HEK293 (cell line): Measurements from ENCODE around the gene IRF6.

ENCODE experiments used
- CTCF ChIA-PET: fragments of 350-600 bp; formaldehyde crosslinking; extraction: SDS; loops from one replicate; lab custom pipeline; 2021; ENCODE audit warnings: antibody characterized with exemption; lab: Yijun Ruan, JAX
- POLR2A ChIA-PET: fragments of 300-600 bp; formaldehyde crosslinking; extraction: SDS; loops from one replicate; lab custom pipeline; 2020; ENCODE audit warnings: antibody characterized with exemption, inconsistent platforms; lab: Yijun Ruan, JAX
- H3K27ac ChIP-seq: fragments of 200-500 bp; sonication (Bioruptor generic); 2 replicates; pipeline ENCODE4 v1.5.1; 2014; ENCODE audit warnings: low read depth, low read length, control low read depth, inconsistent platforms; ENCODE audit errors: extremely low read depth
- H3K36me3 ChIP-seq, 2 experiments: fragments of 200-500 bp in 1 of 2; sonication (Bioruptor generic) in 1 of 2; 1 replicate in 1 of 2; 2 replicates in 1 of 2; pipeline ENCODE4 v1.5.1; 2014 to 2017; ENCODE audit warnings: inconsistent platforms in 2 of 2, low read length in 2 of 2; ENCODE audit not compliant: control insufficient read depth in 2 of 2, insufficient read depth in 1 of 2
- H3K4me1 ChIP-seq: fragments of 200-500 bp; sonication (Bioruptor generic); 2 replicates; pipeline ENCODE4 v1.5.1; 2014; ENCODE audit warnings: mild to moderate bottlenecking, low read length, inconsistent platforms; ENCODE audit not compliant: control insufficient read depth, insufficient read depth
- H3K4me3 ChIP-seq: 2 replicates; pipeline ENCODE4 v1.5.1; 2011; ENCODE audit warnings: low read depth, mild to moderate bottlenecking, control low read depth, low read length, moderate library complexity
- H3K9me3 ChIP-seq: fragments of 200-500 bp; sonication (Bioruptor generic); 2 replicates; pipeline ENCODE4 v1.5.1; 2014; ENCODE audit warnings: low read depth, low read length, inconsistent platforms; ENCODE audit not compliant: control insufficient read depth, insufficient read depth
- BCL11A ChIP-seq: fragments of 450-650 bp; formaldehyde crosslinking; IDR thresholded peaks from 2 replicates; pipeline ENCODE4 v1.5.1; 2016; ENCODE audit warnings: low read depth, missing biosample characterization, missing genetic modification characterization
- MEIS1 ChIP-seq: sonication (generic); formaldehyde crosslinking; IDR thresholded peaks from 2 replicates; pipeline ENCODE4 v1.8.1; 2022; ENCODE audit warnings: missing genetic modification reagents, mild to moderate bottlenecking, borderline replicate concordance
- MZF1 ChIP-seq: fragments of 450-650 bp; formaldehyde crosslinking; IDR thresholded peaks from 2 replicates; pipeline ENCODE4 v1.5.1; 2017; ENCODE audit warnings: missing biosample characterization, missing genetic modification characterization, borderline replicate concordance
- ZBTB17 ChIP-seq: fragments of 450-650 bp; formaldehyde crosslinking; IDR thresholded peaks from 2 replicates; pipeline ENCODE4 v1.5.1; 2016; ENCODE audit warnings: missing biosample characterization, missing genetic modification characterization
- ZFHX2 ChIP-seq: fragments of 450-650 bp; formaldehyde crosslinking; conservative IDR thresholded peaks from 2 replicates; pipeline ENCODE4 v1.5.1; 2016; ENCODE audit warnings: missing biosample characterization, missing genetic modification characterization
- ZNF112 ChIP-seq: fragments of 450-650 bp; formaldehyde crosslinking; IDR thresholded peaks from 2 replicates; pipeline ENCODE4 v1.5.0; 2017; ENCODE audit warnings: missing biosample characterization, missing genetic modification characterization
- ZNF16 ChIP-seq: fragments of 450-650 bp; formaldehyde crosslinking; IDR thresholded peaks from 2 replicates; pipeline ENCODE4 v1.5.1; 2016; ENCODE audit warnings: low read depth, missing biosample characterization, missing genetic modification characterization
- ZNF248 ChIP-seq: fragments of 450-650 bp; formaldehyde crosslinking; IDR thresholded peaks from 2 replicates; pipeline ENCODE4 v1.5.1; 2017; ENCODE audit warnings: missing biosample characterization, missing genetic modification characterization
- ZNF292 ChIP-seq: fragments of 450-650 bp; formaldehyde crosslinking; IDR thresholded peaks from 2 replicates; pipeline ENCODE4 v1.5.1; 2016; ENCODE audit warnings: low read depth, missing biosample characterization, missing genetic modification characterization, borderline replicate concordance
- ZNF335 ChIP-seq: fragments of 450-650 bp; formaldehyde crosslinking; conservative IDR thresholded peaks from 2 replicates; pipeline ENCODE4 v1.5.1; 2016; ENCODE audit warnings: missing biosample characterization, missing genetic modification characterization
- ZNF350 ChIP-seq: fragments of 450-650 bp; formaldehyde crosslinking; IDR thresholded peaks from 2 replicates; pipeline ENCODE4 v1.5.0; 2017; ENCODE audit warnings: missing biosample characterization, mild to moderate bottlenecking, missing genetic modification characterization
- ZNF585B ChIP-seq: fragments of 450-650 bp; formaldehyde crosslinking; IDR thresholded peaks from 2 replicates; pipeline ENCODE4 v1.5.1; 2016; ENCODE audit warnings: missing biosample characterization, missing genetic modification characterization
- ZNF837 ChIP-seq: fragments of 450-650 bp; formaldehyde crosslinking; IDR thresholded peaks from 2 replicates; pipeline ENCODE4 v1.5.1; 2016; ENCODE audit warnings: missing biosample characterization, missing genetic modification characterization
- ZNF843 ChIP-seq: fragments of 450-650 bp; formaldehyde crosslinking; IDR thresholded peaks from 2 replicates; pipeline ENCODE4 v1.5.1; 2016; ENCODE audit warnings: missing biosample characterization, missing genetic modification characterization
- TF ChIP-seq, protein P1 (sequence below): fragments of 450-650 bp; formaldehyde crosslinking; IDR thresholded peaks from 2 replicates; pipeline ENCODE4 v1.5.1; 2016; ENCODE audit warnings: missing biosample characterization, missing genetic modification characterization
- TF ChIP-seq, protein P2 (sequence below): fragments of 450-650 bp; formaldehyde crosslinking; IDR thresholded peaks from 2 replicates; pipeline ENCODE4 v1.5.1; 2016; ENCODE audit warnings: missing biosample characterization, missing genetic modification characterization
- TF ChIP-seq, protein P3 (sequence below): fragments of 450-650 bp; formaldehyde crosslinking; IDR thresholded peaks from 2 replicates; pipeline ENCODE4 v1.5.1; 2016; ENCODE audit warnings: missing biosample characterization, missing genetic modification characterization, borderline replicate concordance
- TF ChIP-seq, protein P4 (sequence below): fragments of 450-650 bp; formaldehyde crosslinking; IDR thresholded peaks from 2 replicates; pipeline ENCODE4 v1.5.1; 2016; ENCODE audit warnings: missing biosample characterization, missing genetic modification characterization

IRF6 gene

DNA sequence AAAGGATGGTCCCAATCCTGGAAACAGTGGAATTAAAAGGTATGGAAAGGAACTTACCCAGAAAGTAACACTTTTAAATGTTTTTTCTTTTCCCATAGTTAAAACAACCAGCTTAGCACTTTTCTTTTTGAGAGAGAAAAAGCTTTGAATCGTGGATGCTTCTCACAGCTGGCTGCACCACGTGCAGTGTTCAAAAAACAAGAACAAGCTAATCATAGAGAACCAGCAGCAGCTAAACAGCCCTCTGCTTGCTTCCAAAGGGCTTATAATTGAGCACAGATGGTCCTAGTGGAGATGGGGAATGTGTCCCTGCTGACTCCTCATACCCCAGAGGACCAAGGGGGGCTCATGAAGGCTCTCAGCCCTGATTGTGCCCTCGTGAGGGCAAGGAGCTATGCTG lies 48.3 kb upstream of the IRF6 start:
- TF ChIP-seq ZNF350 (tag by site-specific recombination) = no peak
- no peak for TF ChIP-seq ZNF292 (tag by site-specific recombination)
- TF ChIP-seq ZBTB17 (tag by site-specific recombination) = no peak
- H3K9me3 ChIP-seq = no peaks in the 10 kb centered on the region
- CTCF ChIA-PET = interaction anchor here (0.6 to 2.0 kb wide), 4 partner anchors 135 to 289 kb away, joined by 3 to 10 read pairs (median 3); no protein-coding TSS in a partner anchor
- POLR2A ChIA-PET = interaction anchor here (0.9 kb wide), 1 partner anchor 9 kb away, joined by 3 read pairs; no protein-coding TSS in a partner anchor
- H3K36me3 ChIP-seq = peaks cover 11 to 43% of the 10 kb centered on the region in 2 experiments; a peak in 2 of 3 replicates
- H3K27ac ChIP-seq = no peak overlapping the region
- no peak overlapping the region for H3K4me3 ChIP-seq
- H3K4me1 ChIP-seq = 0 out of 2 replicates have a peak, but pooled peaks cover 5% of the 10 kb centered on the region

DNA sequence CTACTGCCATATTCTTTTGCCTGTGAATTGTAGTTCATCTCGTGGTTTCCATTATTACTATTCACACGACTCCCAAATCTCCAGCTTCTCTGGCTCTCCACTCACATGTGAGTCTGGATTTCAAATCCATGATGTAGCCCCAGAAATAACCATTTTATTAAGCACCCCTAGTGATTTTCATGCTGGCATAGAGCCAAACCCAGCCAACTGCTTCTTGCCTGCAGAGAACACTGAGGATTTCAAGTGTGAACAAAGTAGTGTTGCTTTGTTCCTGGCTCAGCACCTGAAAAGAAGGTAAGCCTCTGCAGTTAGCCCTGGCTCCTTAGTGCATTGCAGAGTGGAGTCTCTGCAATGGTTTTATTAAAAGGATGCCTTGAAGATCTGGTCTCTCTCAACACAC lies 47.7 kb upstream of the IRF6 start:
- CTCF ChIA-PET = interaction anchor here (0.7 to 1.3 kb wide), 3 partner anchors 261 to 458 kb away, joined by 3 to 4 read pairs (median 3); no protein-coding TSS in a partner anchor
- POLR2A ChIA-PET = interaction anchor here (0.6 to 0.9 kb wide), 3 partner anchors 9 to 137 kb away, joined by 3 read pairs; no protein-coding TSS in a partner anchor
- TF ChIP-seq ZNF248 (tag by site-specific recombination) (no peak), ZNF335 (no peak), ZNF837 (tag by site-specific recombination) (no peak), ZNF843 (no peak), MEIS1 (CRISPR knock-in tag) (no peak), MZF1 (tag by site-specific recombination) (no peak), ZNF112 (tag by site-specific recombination) (no peak), ZNF585B (tag by site-specific recombination) (no peak), BCL11A (tag by site-specific recombination) (no peak), ZNF16 (tag by site-specific recombination) (no peak), ZFHX2 (tag by site-specific recombination) (no peak)
- TF ChIP-seq, protein P1, sequence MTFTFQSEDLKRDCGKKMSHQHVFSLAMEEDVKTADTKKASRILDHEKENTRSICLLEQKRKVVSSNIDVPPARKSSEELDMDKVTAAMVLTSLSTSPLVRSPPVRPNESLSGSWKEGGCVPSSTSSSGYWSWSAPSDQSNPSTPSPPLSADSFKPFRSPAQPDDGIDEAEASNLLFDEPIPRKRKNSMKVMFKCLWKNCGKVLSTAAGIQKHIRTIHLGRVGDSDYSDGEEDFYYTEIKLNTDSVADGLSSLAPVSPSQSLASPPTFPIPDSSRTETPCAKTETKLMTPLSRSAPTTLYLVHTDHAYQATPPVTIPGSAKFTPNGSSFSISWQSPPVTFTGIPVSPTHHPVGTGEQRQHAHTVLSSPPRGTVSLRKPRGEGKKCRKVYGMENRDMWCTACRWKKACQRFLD = no peak
- TF ChIP-seq, protein P2, sequence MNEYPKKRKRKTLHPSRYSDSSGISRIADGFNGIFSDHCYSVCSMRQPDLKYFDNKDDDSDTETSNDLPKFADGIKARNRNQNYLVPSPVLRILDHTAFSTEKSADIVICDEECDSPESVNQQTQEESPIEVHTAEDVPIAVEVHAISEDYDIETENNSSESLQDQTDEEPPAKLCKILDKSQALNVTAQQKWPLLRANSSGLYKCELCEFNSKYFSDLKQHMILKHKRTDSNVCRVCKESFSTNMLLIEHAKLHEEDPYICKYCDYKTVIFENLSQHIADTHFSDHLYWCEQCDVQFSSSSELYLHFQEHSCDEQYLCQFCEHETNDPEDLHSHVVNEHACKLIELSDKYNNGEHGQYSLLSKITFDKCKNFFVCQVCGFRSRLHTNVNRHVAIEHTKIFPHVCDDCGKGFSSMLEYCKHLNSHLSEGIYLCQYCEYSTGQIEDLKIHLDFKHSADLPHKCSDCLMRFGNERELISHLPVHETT (tag by site-specific recombination) = no peak
- TF ChIP-seq, protein P3, sequence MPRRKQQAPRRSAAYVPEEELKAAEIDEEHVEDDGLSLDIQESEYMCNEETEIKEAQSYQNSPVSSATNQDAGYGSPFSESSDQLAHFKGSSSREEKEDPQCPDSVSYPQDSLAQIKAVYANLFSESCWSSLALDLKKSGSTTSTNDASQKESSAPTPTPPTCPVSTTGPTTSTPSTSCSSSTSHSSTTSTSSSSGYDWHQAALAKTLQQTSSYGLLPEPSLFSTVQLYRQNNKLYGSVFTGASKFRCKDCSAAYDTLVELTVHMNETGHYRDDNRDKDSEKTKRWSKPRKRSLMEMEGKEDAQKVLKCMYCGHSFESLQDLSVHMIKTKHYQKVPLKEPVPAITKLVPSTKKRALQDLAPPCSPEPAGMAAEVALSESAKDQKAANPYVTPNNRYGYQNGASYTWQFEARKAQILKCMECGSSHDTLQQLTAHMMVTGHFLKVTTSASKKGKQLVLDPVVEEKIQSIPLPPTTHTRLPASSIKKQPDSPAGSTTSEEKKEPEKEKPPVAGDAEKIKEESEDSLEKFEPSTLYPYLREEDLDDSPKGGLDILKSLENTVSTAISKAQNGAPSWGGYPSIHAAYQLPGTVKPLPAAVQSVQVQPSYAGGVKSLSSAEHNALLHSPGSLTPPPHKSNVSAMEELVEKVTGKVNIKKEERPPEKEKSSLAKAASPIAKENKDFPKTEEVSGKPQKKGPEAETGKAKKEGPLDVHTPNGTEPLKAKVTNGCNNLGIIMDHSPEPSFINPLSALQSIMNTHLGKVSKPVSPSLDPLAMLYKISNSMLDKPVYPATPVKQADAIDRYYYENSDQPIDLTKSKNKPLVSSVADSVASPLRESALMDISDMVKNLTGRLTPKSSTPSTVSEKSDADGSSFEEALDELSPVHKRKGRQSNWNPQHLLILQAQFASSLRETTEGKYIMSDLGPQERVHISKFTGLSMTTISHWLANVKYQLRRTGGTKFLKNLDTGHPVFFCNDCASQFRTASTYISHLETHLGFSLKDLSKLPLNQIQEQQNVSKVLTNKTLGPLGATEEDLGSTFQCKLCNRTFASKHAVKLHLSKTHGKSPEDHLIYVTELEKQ = no peak
- TF ChIP-seq, protein P4, sequence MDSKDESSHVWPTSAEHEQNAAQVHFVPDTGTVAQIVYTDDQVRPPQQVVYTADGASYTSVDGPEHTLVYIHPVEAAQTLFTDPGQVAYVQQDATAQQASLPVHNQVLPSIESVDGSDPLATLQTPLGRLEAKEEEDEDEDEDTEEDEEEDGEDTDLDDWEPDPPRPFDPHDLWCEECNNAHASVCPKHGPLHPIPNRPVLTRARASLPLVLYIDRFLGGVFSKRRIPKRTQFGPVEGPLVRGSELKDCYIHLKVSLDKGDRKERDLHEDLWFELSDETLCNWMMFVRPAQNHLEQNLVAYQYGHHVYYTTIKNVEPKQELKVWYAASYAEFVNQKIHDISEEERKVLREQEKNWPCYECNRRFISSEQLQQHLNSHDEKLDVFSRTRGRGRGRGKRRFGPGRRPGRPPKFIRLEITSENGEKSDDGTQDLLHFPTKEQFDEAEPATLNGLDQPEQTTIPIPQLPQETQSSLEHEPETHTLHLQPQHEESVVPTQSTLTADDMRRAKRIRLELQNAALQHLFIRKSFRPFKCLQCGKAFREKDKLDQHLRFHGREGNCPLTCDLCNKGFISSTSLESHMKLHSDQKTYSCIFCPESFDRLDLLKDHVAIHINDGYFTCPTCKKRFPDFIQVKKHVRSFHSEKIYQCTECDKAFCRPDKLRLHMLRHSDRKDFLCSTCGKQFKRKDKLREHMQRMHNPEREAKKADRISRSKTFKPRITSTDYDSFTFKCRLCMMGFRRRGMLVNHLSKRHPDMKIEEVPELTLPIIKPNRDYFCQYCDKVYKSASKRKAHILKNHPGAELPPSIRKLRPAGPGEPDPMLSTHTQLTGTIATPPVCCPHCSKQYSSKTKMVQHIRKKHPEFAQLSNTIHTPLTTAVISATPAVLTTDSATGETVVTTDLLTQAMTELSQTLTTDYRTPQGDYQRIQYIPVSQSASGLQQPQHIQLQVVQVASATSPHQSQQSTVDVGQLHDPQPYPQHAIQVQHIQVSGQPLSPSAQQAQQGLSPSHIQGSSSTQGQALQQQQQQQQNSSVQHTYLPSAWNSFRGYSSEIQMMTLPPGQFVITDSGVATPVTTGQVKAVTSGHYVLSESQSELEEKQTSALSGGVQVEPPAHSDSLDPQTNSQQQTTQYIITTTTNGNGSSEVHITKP (tag by site-specific recombination) = no peak
- Histone ChIP-seq H3K4me3 (no peak overlapping the region), H3K9me3 (no peaks in the 10 kb centered on the region), H3K4me1 (0 out of 2 replicates have a peak, but pooled peaks cover 5% of the 10 kb centered on the region), H3K27ac (no peak overlapping the region), H3K36me3 (peaks cover 11 to 43% of the 10 kb centered on the region in 2 experiments; a peak in 2 of 3 replicates)
